Ammon's horn (tissue), 1 donor: ENCODE data around the gene PTRHD1.
"Not testable (repeated sequence)": the region's sequence is repeated elsewhere in the genome, so short reads cannot be mapped to it uniquely, and the experiment has no call there.

ENCODE experiments used
- DNase-seq: peaks from one replicate; pipeline ENCODE4 v3.0.0-alpha.2; 2016; ENCODE audit warnings: low spot score

Gene PTRHD1

DNA sequence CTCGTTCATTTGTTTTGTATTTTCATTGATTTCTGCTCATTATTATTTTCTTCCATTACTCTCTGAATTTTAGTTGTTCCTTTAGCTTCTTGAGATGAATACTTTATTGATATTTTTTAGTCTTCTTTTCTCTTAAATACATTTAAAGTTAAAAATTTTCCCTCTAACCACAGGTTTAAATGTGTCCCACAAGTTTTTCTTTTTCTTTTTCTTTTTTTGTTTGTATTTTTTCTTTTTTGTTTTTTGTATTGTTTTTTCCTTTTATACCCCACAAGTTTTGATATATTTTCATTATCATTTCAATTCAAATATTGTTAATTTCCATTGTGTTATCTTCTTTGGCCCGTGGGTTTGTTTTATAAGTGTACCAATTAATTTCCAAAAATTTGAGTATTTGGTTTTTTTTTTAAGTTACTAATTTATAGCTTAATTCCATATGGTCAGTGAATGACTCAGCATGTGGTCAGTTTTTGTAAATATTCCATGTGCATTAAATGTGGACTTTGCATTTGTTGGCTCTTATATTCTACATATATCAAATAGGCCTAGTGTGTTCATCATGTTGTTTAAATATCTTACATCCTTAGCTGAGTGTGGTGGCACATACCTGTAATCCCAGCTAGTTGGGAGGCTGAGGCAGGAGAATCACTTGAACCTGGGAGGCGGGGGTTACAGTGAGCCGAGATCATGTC lies 16.3 kb upstream of the PTRHD1 start:
- DNase-seq, result no peak

DNA sequence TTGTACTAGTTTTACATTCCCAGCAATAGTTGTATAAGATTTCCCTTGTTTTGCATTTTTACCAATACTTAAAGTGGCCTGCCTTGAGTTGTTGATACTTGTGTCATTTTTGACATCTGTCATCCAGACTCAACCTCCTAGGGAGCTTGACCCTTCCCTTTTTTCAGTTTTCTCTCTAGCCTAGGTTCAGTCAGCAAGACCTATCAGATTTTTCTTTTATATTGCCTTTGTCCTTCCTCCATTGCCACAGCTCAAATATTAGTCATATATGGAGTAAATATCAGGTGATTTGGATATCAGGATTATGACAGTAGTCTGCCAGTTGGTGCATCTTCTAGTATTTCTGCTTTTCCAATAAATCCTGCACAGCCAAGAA lies 13.5 kb upstream of the PTRHD1 start:
- DNase-seq, result no peak

DNA sequence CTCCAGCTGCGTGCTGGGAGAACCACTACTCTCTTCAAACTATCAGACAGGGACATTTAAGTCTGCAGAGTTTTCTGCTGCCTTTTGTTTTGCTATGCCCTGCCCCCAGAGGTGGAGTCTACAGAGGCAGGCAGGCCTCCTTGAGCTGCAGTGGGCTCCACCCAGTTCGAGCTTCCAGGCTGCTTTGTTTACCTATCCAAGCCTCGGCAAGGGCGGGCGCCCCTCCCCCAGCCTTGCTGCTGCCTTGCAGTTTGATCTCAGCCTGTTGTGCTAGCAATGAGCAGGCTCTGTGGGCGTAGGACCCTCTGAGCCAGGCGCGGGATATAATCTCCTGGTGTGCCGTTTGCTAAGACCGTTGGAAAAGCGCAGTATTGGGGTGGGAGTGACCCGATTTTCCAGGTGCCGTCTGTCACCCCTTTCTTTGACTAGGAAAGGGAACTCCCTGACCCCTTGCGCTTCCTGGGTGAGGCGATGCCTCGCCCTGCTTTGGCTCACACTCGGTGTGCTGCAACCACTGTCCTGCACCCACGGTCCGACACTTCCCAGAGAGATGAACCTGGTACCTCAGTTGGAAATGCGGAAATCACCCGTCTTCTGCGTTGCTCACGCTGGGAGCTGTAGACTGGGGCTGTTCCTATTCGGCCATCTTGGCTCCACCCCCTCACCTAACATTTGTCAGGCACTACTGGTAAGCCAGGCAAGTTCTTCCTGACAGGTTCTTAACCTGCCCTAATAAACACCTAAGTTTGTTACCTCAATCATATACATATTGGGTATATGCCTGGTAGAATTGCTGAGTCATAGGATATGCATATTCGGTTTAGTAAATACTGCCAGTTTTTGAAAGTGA lies 12.8 kb upstream of the PTRHD1 start:
- not testable (repeated sequence) for DNase-seq

DNA sequence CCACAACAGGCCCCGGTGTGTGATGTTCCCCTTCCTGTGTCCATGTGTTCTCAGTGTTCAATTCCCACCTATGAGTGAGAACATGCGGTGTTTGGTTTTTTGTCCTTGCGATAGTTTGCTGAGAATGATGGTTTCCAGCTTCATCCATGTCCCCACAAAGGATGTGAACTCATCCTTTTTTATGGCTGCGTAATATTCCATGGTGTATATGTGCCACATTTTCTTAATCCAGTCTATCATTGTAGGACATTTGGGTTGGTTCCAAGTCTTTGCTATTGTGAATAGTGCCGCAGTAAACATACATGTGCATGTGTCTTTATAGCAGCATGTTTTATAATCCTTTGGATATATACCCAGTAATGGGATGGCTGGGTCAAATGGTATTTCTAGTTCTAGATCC lies 7.3 kb upstream of the PTRHD1 start:
- DNase-seq, result not testable (repeated sequence)

DNA sequence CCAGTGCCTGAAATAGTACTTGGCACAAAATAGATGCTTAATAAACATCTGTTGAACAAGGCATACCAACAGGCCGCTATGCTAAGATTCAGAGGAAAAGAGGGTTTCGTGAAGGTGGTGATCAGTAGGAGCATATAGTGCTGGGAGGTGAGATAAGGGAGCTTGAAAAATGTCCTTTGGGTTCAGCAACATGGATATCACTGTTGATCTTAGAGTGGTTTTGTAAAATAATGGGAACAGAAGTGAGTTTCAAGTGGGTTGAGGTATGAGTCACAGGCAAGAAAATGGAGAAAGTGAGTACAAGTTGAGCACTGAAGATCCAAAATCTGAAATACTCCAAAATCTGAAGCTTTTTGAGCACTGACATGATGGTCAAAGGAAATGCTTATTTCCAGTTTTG lies 4.5 kb upstream of the PTRHD1 start:
- no peak for DNase-seq

DNA sequence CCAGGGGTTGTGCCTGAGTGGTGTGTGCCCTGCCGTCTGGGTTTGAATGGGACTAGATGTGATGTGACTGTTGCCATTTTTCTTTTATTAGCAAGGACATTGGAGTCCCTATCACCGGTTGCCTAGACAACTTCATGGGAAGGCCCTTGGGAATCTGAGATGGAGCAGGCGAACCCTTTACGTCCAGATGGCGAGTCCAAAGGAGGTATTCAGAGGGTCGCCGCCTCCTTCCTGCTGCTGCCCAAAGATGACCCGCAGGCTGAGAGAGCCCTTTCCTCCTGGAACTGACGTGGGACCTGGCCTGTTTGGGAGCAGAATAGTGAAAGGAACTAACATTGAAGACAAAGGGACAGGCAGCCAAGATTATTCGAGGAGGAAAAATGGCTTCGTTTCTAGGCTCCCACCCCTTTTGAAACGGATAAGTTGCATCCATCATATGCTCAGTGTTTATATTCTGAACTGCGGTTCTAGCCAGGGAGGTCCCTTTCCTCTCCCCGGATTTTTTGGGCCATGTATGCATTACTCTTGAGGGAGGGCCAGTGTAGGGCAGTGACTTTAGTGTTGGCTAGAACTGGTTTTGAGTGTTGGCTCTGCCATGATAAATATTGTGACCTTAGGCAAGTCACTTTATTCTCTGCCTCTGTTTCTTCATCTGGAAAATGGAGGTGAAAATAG lies 707 bp upstream of the PTRHD1 start:
- DNase-seq, result no peak

DNA sequence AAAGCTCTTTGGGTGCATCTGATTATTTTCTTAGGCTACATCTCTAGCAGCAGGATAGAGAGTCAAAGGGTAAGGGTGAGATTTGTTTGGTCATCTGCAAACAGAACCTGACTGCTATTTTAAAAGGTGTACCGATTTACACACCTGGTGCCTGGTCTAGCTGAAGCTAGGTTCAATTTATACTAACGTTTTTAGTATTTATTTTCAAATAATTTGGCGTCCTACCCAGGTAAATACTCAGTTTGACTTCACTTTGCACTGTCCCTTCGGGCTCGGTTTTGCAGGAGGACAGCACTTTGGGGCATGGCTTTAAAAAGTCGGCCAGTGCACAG lies 683 bp downstream of the PTRHD1 start:
- DNase-seq, result no peak

DNA sequence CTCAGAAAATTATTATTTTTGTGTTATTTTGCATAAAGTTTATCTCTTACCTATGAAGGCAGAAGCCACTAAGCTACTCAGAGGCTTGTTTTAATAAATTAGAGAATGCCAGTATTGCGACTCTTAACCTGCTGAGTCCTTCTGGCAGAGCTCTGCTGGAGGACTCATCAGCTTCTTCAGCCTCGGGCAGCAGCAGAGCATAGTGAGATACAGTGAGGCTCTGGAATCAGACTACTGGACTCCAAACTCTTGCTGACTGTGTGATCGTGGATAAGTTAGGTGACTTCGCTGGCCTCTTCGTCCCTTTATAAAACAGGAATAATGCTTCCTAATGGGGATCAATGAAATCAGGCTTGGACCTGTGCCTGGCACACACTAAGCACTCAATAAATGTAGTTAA lies 1.7 kb downstream of the PTRHD1 start:
- DNase-seq, result no peak

DNA sequence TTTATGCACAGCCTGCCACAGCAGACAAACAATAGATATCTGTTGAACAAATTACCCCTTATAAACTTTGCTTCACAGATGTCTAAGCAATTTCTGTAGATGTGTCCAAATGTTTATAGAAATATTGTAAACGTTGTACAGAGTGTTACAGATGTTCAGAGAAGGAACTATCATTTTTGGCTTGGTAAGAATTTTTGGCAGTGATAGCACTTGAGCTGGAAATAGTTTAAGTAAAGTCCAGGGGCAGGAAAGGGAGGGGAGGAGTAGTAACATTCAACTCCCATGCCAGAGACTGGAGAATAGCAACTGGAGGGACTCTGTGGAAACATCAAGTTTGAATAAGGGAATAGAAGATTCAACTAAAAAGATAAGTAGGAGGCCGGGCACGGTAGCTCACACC lies 4.4 kb downstream of the PTRHD1 start:
- no peak for DNase-seq

DNA sequence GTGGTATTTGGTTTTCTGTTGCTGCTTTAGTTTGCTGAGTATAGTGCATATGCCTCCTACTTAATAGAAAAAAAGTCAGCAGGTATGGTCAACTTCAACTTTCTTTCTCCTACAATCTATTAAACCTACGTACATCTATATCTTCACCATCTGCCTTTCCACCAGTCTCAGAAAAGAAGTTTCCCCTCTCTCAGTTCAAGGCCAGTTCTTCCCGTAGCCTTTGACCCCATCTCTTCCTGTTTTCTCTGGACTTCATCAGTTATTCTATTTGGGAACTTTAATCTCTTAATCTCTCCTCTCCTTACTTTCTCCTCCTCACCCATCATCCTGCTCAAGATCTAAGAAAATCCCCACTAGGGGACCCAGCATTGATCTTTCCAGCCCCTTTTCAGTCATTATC lies 5.7 kb downstream of the PTRHD1 start:
- no peak for DNase-seq

DNA sequence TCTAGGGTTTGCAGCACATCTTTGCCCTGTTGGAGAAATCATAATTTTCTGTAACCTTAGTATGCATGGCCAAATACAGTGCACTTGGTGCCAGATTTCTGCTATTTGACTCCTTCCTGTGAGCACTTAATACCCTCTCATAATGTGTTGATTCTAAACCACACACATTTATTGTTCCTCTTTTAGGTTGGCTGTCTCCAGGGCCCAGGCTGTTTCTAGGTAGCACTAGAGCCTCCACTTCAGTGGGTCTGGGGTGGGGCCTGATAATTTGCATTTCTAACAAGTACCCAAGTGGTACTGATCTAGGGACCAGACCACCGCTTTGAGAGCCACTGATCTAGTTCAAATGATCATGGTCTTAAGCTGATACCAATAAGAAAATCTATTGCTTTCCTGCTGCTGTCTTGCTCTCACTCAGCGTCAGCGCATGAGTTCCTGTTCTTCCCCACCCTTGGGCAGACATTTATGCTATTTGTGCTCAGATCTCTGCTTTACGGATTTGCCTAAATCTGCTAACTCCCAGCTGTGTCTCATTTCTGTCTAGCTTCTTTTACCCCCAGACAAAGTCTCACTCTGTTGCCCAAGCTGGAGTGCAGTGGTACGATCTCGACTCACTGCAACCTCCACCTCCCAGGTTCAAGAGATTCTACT lies 7.4 kb downstream of the PTRHD1 start:
- no peak for DNase-seq

DNA sequence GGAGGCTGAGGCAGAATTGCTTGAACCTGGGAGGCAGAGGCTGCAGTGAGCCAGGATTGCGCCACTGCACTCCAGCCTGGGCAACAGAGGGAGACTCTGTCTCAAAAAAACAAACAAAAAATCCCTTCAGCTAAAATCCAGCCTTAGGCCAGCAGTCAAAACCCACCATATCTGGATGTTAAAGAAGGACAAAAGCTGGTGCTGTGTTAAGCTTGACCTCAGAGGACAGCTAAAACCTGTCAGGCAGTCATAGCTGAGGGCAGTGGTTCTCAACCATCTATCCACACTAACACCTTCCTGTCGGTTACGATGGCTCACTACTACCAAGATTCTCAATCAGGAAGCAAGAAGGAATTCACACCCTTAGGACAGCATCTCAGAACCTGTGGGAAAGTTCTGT lies 9.6 kb downstream of the PTRHD1 start:
- no peak for DNase-seq

DNA sequence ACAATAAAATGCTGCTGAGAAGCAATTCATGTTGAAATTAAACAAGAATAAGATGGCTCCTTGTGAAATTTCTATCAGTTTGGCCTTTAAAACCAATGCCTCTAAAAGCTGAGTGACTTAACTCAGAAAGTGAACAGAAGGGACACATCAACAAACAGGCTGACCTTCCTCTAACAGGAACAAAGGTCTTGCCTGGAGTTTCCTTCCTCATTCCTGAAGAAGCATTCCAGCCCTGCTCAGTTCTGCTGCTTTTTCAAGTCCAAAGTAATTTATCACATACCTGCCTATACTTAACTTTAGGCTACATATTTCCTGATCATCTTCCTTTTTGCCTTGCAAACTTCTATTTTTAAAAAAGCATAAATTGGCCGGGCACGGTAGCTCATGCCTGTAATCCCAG lies 14.1 kb downstream of the PTRHD1 start:
- DNase-seq, result no peak

DNA sequence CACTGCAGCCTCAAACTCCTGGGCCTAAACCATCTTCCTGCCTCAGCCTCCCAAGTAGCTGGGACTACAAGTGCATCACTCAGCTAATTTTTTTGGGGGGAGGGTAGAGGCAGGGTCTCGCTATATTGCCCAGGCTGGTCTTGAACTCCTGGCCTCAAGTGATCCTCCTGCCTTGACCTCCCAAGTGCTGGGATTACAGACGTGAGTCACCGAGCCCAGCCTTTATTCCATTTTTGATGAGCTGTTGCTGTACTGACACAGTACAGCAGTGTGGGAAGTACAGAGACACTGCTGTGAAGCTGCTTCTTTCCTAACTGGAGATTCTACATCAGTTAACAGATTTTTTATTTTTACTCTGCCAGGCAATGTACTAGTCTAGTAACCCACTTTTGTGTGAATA lies 18.8 kb downstream of the PTRHD1 start:
- no peak for DNase-seq

DNA sequence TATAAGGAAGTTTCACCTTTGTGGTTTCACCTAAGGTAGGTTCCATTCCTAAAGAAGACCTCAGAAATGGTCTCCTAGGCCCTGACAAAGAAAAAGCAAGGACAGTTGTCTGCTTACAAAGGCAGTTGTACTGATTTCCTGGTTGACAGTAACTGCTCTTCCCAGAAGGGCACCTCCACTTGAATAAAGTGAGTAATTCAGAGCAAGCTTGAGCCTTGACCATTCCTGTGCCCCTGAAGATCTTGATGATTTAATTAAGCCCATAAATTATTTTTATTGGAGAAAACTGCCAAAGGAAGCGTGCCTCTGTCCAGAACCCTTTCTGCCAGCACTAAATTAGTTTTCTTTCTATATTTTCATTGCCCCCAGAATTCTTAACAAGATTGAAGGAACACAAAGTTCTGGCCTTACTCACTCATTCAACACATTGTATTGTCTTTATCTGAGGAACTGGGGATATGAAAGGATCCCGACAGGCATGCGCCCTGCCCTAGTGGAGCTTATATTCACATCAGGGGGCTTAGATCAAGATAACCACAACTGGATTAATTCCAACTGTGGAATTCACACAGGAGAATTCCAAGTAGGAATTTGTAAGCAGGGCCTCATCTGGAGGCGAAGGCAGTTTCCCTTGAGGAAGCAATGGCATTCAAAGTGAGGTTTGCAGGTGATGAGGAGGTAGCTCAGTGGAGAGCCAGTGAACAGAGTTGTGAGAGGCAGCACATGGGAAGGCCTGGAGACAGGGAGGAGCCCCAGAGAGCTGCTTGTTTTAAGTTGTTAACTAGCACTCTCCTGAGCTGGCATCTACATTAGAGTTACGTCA lies 21.2 kb downstream of the PTRHD1 start:
- DNase-seq, result no peak

DNA sequence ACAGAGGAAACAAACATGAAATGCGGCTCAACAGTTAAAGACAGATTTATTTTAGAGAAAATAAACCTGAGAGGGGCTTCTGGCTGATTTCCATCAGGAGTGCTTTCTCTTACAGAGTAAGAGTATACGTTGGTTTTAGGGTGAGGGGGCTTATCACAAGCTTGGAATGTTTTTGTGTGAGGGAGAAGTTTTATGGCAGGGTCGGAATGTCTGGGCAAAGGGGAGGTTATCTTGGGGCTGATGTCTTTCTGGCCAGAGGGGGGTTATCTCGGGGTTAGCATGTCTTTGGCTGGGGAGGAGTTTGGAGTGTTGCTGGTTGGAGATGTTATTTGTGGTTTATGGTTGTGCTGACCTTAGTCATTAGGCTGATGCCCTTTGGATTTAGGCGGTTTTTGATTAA lies 22.1 kb downstream of the PTRHD1 start:
- DNase-seq, result no peak

DNA sequence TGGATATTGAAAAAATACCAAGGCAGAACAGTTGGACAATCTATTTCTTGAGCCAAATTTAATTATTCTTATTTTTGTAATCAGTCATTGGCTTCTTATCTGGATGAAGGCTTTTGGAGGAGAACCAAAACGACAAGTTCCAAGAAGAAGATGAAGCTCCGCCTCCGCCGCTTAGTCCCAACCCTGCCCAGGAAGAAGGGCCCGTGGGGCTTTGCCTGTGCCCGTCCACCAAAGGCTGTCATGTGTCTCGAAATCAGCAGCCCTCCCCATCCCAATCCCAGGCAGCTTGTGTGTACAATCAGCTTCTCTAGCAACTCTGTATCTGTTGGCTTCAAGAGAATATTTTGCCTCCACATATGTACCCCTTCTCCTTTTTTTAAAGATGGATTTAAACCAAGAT lies 24.6 kb downstream of the PTRHD1 start:
- no peak for DNase-seq

DNA sequence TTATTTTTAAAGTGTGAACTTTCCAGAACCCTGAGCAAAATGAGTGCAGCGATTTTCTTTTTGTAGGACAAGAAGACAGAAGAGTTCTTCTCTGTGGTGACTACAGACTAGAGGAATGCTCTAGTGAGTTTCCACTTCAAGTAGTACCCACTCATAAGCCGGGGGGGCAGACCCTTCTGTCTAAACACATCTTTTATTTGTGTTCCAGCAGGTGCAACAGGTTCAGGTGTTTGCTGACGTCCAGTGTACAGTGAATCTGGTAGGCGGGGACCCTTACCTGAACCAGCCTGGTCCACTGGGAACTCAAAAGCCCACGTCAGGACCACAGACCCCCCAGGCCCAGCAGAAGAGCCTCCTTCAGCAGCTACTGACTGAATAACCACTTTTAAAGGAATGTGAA lies 25.2 kb downstream of the PTRHD1 start:
- DNase-seq, result no peak

DNA sequence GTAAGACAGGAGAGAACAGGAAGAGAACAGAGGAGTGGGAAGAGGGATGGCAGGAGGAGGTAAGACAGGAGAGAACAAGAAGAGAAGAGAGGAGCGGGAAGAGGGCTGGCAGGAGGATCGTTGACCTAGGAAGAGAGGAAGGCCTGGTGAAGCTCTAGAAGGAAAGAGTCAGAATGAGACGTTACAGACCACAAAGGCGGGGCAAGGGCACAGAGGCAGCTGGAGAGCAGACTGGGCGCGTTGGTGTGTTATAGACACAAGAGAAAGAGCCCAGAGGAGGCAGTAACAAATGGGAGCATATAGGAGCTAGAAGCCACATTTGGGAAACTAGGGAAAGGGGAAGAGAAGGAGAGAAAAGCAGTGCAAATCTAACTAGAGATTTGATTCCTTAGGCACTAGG lies 26.6 kb downstream of the PTRHD1 start:
- no peak for DNase-seq

DNA sequence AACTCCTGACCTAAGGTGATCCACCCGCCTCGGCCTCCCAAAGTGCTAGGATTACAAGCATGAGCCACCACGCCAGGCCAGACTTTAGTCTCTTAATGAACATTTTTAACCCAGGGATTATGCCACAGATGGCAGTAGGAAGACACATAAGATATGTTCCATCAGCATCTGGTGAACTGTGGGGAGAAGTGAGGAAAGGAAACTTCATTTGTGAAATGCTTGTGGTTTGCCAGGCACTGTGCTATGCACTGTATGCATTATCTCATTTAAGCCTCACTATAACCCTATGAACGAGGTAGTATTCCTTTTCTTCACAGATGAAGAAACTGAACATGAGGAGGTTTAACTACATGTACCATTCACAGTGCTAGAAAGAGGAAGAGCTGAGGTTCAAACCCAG lies 29.3 kb downstream of the PTRHD1 start:
- DNase-seq, result no peak

DNA sequence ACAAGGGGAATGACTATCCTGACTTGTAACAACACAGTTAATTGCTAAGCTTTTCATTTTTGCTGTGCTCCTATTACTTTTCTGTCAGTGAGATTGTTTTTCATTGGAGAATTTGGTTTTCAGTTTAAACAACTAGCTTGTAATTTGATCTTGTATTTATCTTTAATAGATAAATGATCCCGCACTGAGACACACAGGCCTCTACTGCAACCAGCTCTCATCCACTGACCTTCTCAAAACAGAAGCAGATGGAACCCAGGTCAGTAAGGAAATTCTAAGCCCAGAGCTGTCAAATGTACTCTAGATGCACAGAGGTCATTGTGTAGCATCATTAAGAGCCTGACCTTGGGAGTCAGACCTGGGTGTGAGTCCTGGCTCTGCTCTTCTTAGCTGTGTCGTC lies 30.7 kb downstream of the PTRHD1 start:
- no peak for DNase-seq

DNA sequence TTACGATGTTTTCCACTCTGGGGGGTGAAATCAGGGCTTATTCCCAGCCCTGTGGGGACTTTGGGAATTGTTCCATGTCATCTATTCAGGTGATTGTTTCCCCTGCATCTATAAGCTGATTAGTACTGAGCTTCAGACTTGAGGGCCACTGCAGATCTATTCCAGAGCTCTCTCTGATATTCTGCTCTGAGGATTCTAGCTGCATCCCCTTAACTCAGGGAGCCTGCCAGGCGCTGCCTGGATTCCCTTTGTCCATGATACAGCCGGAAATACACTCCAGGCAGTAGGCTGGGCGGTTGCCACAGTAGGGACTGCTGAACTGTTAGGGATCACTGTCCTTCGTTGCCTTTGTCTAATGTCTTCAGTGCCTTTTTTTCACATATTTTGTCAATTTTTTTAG lies 31.3 kb downstream of the PTRHD1 start:
- no peak for DNase-seq
